ENCODE results near the gene CXCL13. TPM values are rescaled to one million over a fixed set of nuclear protein-coding genes. Genes with fewer than 3 reads are reported as not detected.
"Not testable (repeated sequence)": the region's sequence is repeated elsewhere in the genome, so short reads cannot be mapped to it uniquely, and the experiment has no call there.

The CXCL13 gene
- total RNA-seq, 1 experiment from 2014 or later, result not detected

DNA sequence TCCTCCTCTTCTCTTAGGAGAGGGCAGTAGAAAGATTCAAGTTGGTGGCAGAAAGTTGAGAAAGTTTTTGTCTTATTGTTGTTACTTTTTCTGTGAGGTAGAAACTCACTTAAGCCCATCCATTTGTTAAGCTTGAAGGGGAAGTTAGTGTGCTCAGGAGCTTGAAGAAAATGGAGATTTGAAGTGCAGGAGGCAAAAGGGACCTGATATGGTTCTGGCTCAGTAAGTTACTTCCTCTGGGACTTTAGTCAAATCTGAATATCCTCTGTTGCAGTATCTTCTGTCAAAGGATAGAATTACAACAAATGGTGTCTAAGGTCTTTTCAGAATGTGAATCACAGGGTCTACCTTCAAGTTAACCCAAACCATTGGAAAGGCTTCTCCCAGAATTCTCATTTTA lies 46.2 kb downstream of the CXCL13 start:
- POLR2A ChIA-PET (ENCODE audit: low non-redundant PET), result no interaction called here
- intact Hi-C loops (cut with micrococcal nuclease; ENCODE audit: unreplicated experiment), result no loop called here
- no peaks in the 10 kb centered on the region for H3K9me3 ChIP-seq (ENCODE audit: low read depth, low read length, poor library complexity, severe bottlenecking)
- H3K27me3 ChIP-seq (replicated peaks; ENCODE audit: insufficient read depth, low read depth, low read length, poor library complexity), result no peaks in the 10 kb centered on the region
- H3K4me3 ChIP-seq (ENCODE audit: low read depth, low read length, poor library complexity, severe bottlenecking), result no peak overlapping the region
- CTCF ChIA-PET, result no interaction called here
- H3K36me3 ChIP-seq (ENCODE audit: insufficient read depth, low read length, poor library complexity, severe bottlenecking), result no peaks in the 10 kb centered on the region
- no peaks in the 10 kb centered on the region for H3K4me1 ChIP-seq (ENCODE audit: insufficient read depth, low read length, poor library complexity, severe bottlenecking)
- no peak for DNase-seq (ENCODE audit: low spot score)
- no peak overlapping the region for H3K27ac ChIP-seq (ENCODE audit: low read depth, low read length, poor library complexity, severe bottlenecking)
- no peak for TF ChIP-seq EZH2 (IDR thresholded peaks at IDR 0.05; ENCODE audit: borderline replicate concordance, low read depth, low read length, poor library complexity, severe bottlenecking)
- no peak for TF ChIP-seq CTCF (conservative IDR thresholded peaks at IDR 0.05; ENCODE audit: low read depth, low read length)
- no TSS peak for BruUV-seq (replicated peaks)

- intact Hi-C loops (cut with micrococcal nuclease; ENCODE audit: unreplicated experiment), result no loop called here
- DNase-seq (ENCODE audit: low spot score), result peak; percentile 0
- no peaks in the 10 kb centered on the region for H3K4me1 ChIP-seq (ENCODE audit: insufficient read depth, low read length, poor library complexity, severe bottlenecking)
- no peak for TF ChIP-seq EZH2 (IDR thresholded peaks at IDR 0.05; ENCODE audit: borderline replicate concordance, low read depth, low read length, poor library complexity, severe bottlenecking)
- TF ChIP-seq CTCF (conservative IDR thresholded peaks at IDR 0.05; ENCODE audit: low read depth, low read length), result no peak
- no TSS peak for BruUV-seq (replicated peaks)
- no peaks in the 10 kb centered on the region for H3K36me3 ChIP-seq (ENCODE audit: insufficient read depth, low read length, poor library complexity, severe bottlenecking)
- H3K4me3 ChIP-seq (ENCODE audit: low read depth, low read length, poor library complexity, severe bottlenecking), result no peak overlapping the region
- ChIA-PET CTCF (no interaction called here), POLR2A (ENCODE audit: low non-redundant PET) (no interaction called here)
- no peaks in the 10 kb centered on the region for H3K27me3 ChIP-seq (replicated peaks; ENCODE audit: insufficient read depth, low read depth, low read length, poor library complexity)
- H3K9me3 ChIP-seq (ENCODE audit: low read depth, low read length, poor library complexity, severe bottlenecking), result no peaks in the 10 kb centered on the region
- no peak overlapping the region for H3K27ac ChIP-seq (ENCODE audit: low read depth, low read length, poor library complexity, severe bottlenecking)
Observed at GRCh38 chr4:77652237-77652897, 46.7 kb downstream of the CXCL13 start.

DNA sequence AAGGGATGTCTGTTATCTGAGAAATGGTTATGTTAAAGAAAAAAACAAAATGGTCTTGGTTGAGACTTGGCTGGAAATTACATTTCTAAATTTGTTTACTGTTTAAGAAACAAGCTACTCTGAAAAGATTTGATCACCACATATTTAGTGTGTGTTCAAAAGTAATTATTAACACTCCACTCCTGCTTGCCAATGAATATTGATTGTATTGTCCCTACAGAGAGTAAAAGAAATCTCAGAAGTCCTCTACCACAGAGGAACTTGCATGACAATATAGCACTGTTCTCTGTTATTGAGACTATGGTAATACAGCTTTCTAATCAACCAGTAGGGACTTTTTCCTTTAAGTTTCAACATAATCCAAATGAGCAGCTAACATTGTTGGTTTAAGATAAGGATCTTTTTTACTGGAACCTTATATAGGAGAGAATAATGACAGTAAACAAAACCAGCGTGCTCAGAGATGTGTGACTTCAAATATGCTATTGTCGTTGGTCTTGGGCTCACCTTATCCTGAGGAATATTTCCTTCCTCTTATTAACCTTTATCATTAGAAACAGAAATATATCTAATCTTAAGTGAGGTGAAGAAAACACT lies 47.6 kb downstream of the CXCL13 start:
- intact Hi-C loops (cut with micrococcal nuclease; ENCODE audit: unreplicated experiment), result no loop called here
- no TSS peak for BruUV-seq (replicated peaks)
- POLR2A ChIA-PET (ENCODE audit: low non-redundant PET), result no interaction called here

GRCh38 chr4:77660318-77660717 lies 54.7 kb downstream of the CXCL13 start:
- DNase-seq (ENCODE audit: low spot score); H3K4me1 ChIP-seq (ENCODE audit: insufficient read depth, low read length, poor library complexity, severe bottlenecking); H3K36me3 ChIP-seq (ENCODE audit: insufficient read depth, low read length, poor library complexity, severe bottlenecking); BruUV-seq (replicated peaks); H3K27me3 ChIP-seq (replicated peaks; ENCODE audit: insufficient read depth, low read depth, low read length, poor library complexity); H3K9me3 ChIP-seq (ENCODE audit: low read depth, low read length, poor library complexity, severe bottlenecking); CTCF ChIA-PET; POLR2A ChIA-PET (ENCODE audit: low non-redundant PET); intact Hi-C loops (cut with micrococcal nuclease; ENCODE audit: unreplicated experiment); H3K4me3 ChIP-seq (ENCODE audit: low read depth, low read length, poor library complexity, severe bottlenecking); H3K27ac ChIP-seq (ENCODE audit: low read depth, low read length, poor library complexity, severe bottlenecking): not testable (repeated sequence)

More for the DNA sequence above, 47.6 kb downstream of the CXCL13 start:
- no peak for DNase-seq (ENCODE audit: low spot score)
- Histone ChIP-seq H3K4me3 (ENCODE audit: low read depth, low read length, poor library complexity, severe bottlenecking) (no peak overlapping the region), H3K27me3 (replicated peaks; ENCODE audit: insufficient read depth, low read depth, low read length, poor library complexity) (no peaks in the 10 kb centered on the region), H3K4me1 (ENCODE audit: insufficient read depth, low read length, poor library complexity, severe bottlenecking) (no peaks in the 10 kb centered on the region), H3K36me3 (ENCODE audit: insufficient read depth, low read length, poor library complexity, severe bottlenecking) (no peaks in the 10 kb centered on the region), H3K27ac (ENCODE audit: low read depth, low read length, poor library complexity, severe bottlenecking) (no peak overlapping the region), H3K9me3 (ENCODE audit: low read depth, low read length, poor library complexity, severe bottlenecking) (no peaks in the 10 kb centered on the region)
- TF ChIP-seq EZH2 (IDR thresholded peaks at IDR 0.05; ENCODE audit: borderline replicate concordance, low read depth, low read length, poor library complexity, severe bottlenecking) (no peak), CTCF (conservative IDR thresholded peaks at IDR 0.05; ENCODE audit: low read depth, low read length) (no peak)
- CTCF ChIA-PET, result no interaction called here

All from A673 (cell line).